K562 (cell line): ENCODE results near the gene PRKCE. TPM values are rescaled to one million over a fixed set of nuclear protein-coding genes. Genes with fewer than 3 reads are reported as not detected.

ENCODE experiments used
- CHD1 ChIP-seq: fragments of 200-600 bp; sonication (generic); IDR thresholded peaks from one replicate; pipeline ENCODE4 v1.6.1; 2012; ENCODE audit warnings: mild to moderate bottlenecking, moderate library complexity, low read length, inconsistent platforms
- IRF2 ChIP-seq: sonication (generic); formaldehyde crosslinking; IDR thresholded peaks from 2 replicates; pipeline ENCODE4 v1.8.1; 2022; ENCODE audit warnings: mild to moderate bottlenecking, missing genetic modification reagents
- MECOM ChIP-seq: fragments of 250-450 bp; sonication (Bioruptor Pico); IDR thresholded peaks from 2 replicates; pipeline ENCODE4 v1.8.0; 2022; ENCODE audit warnings: inconsistent platforms
- NRF1 ChIP-seq, 2 experiments: fragments of 450-650 bp; IDR thresholded peaks in 1 of 2; conservative IDR thresholded peaks in 1 of 2; 2 replicates each; pipeline ENCODE4 v1.6.1; 2014; ENCODE audit warnings: mild to moderate bottlenecking in 2 of 2
- PTBP1 ChIP-seq: fragments of 200-400 bp; formaldehyde crosslinking; IDR thresholded peaks from 2 replicates; pipeline ENCODE4 v1.6.1; 2017; ENCODE audit warnings: low read depth, low read length
- ZNF282 ChIP-seq: sonication (generic); formaldehyde crosslinking; IDR thresholded peaks from 2 replicates; pipeline ENCODE4 v1.8.1; 2023; ENCODE audit warnings: missing genetic modification reagents
- polyA plus RNA-seq, 8 experiments: library from polyadenylated mRNA; depleted of rRNA in 4 of 8; stranded (reverse) in 5 of 8; unstranded in 3 of 8; fragments of >200 nt; fragmentation: Nextera tagmentation in 2 of 8; fragmentation: Illumina TruSeq in 1 of 8; extraction: Ambion mirVana in 2 of 8; extraction: Trizol in 1 of 8; gene quantifications; 2 replicates each; pipeline versions ENCODE4 v1.2.1 to v1.2.3, GENCODE V29; 2011 to 2014; ENCODE audit warnings: inconsistent platforms in 1 of 8, missing spikeins in 1 of 8
- total RNA-seq, 7 experiments: library from RNA; depleted of rRNA in 6 of 7; stranded (reverse); fragments of >200 nt in 6 of 7; fragmentation: Illumina TruSeq in 2 of 7; extraction: Trizol in 2 of 7; gene quantifications; 2 replicates each; pipeline versions ENCODE4 v1.2.1 to v1.2.3, GENCODE V29; 2011 to 2021; ENCODE audit warnings: low replicate concordance in 1 of 7
- TF ChIP-seq, protein P1 (sequence below): fragments of 200-800 bp; sonication (Bioruptor generic); IDR thresholded peaks from 2 replicates; pipeline ENCODE4 v1.6.1; 2017; ENCODE audit warnings: missing genetic modification characterization, missing compliant biosample characterization
- TF ChIP-seq, protein P2 (sequence below): fragments of 450-650 bp; formaldehyde crosslinking; IDR thresholded peaks from 2 replicates; pipeline ENCODE4 v1.4.0; 2020; ENCODE audit warnings: mild to moderate bottlenecking, moderate library complexity
- TF ChIP-seq, protein P3 (sequence below): sonication (generic); formaldehyde crosslinking; IDR thresholded peaks from 2 replicates; pipeline ENCODE4 v1.8.1; 2023; ENCODE audit warnings: mild to moderate bottlenecking, missing genetic modification reagents, moderate library complexity

Gene PRKCE
- total and polyA plus RNA-seq, 9 of the 15 experiments (the other 6 are each of a cell fraction or from before 2014, with no cell fraction given), result 0.06 to 1.0 (median 0.22) TPM; not detected in 1

GRCh38 chr2:46127176-46127575 is 475.7 kb downstream of the PRKCE start (continued):
- no peak for TF ChIP-seq NRF1 (conservative IDR thresholded peaks at IDR 0.05 in 1 of 2, IDR thresholded peaks at IDR 0.05 in 1 of 2)
- TF ChIP-seq PTBP1, result no peak
- no peak for TF ChIP-seq ZNF282 (CRISPR knock-in tag)
- no peak for TF ChIP-seq MECOM (CRISPR knock-in tag)
- no peak for TF ChIP-seq CHD1
- TF ChIP-seq, protein P1, sequence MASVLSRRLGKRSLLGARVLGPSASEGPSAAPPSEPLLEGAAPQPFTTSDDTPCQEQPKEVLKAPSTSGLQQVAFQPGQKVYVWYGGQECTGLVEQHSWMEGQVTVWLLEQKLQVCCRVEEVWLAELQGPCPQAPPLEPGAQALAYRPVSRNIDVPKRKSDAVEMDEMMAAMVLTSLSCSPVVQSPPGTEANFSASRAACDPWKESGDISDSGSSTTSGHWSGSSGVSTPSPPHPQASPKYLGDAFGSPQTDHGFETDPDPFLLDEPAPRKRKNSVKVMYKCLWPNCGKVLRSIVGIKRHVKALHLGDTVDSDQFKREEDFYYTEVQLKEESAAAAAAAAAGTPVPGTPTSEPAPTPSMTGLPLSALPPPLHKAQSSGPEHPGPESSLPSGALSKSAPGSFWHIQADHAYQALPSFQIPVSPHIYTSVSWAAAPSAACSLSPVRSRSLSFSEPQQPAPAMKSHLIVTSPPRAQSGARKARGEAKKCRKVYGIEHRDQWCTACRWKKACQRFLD (CRISPR knock-in tag), result no peak
- no peak for TF ChIP-seq IRF2 (CRISPR knock-in tag)
- TF ChIP-seq, protein P2, sequence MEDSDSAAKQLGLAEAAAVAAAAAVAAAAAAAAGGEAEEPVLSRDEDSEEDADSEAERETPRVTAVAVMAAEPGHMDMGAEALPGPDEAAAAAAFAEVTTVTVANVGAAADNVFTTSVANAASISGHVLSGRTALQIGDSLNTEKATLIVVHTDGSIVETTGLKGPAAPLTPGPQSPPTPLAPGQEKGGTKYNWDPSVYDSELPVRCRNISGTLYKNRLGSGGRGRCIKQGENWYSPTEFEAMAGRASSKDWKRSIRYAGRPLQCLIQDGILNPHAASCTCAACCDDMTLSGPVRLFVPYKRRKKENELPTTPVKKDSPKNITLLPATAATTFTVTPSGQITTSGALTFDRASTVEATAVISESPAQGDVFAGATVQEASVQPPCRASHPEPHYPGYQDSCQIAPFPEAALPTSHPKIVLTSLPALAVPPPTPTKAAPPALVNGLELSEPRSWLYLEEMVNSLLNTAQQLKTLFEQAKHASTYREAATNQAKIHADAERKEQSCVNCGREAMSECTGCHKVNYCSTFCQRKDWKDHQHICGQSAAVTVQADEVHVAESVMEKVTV (CRISPR knock-in tag), result no peak
- TF ChIP-seq, protein P3, sequence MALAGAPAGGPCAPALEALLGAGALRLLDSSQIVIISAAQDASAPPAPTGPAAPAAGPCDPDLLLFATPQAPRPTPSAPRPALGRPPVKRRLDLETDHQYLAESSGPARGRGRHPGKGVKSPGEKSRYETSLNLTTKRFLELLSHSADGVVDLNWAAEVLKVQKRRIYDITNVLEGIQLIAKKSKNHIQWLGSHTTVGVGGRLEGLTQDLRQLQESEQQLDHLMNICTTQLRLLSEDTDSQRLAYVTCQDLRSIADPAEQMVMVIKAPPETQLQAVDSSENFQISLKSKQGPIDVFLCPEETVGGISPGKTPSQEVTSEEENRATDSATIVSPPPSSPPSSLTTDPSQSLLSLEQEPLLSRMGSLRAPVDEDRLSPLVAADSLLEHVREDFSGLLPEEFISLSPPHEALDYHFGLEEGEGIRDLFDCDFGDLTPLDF (CRISPR knock-in tag), result no peak
